Peyer's patch (tissue), 4 donors: ENCODE data around the gene POP4. TPM values are rescaled to one million over a fixed set of nuclear protein-coding genes. Genes with fewer than 3 reads are reported as not detected.

Experiments used
- DNase-seq, 3 donors: peaks; one replicate each; pipeline ENCODE4 v3.0.0-alpha.2; 2017 to 2019
- H3K27ac ChIP-seq, 4 donors: fragments of 200-600 bp; sonication (generic); one replicate each; pipeline ENCODE4 v1.5.1; 2016 to 2019
- H3K27me3 ChIP-seq, 2 donors: fragments of 200-600 bp; sonication (generic); one replicate each; pipeline ENCODE4 v1.5.1; 2019
- H3K36me3 ChIP-seq, 3 donors: fragments of 200-600 bp; sonication (generic); one replicate each; pipeline ENCODE4 v1.5.1; 2016 to 2019
- H3K4me1 ChIP-seq, 4 donors: fragments of 200-600 bp; sonication (generic); one replicate each; pipeline ENCODE4 v1.5.1; 2016 to 2019
- H3K4me3 ChIP-seq, 4 donors: fragments of 200-600 bp; sonication (generic); 1 replicate in 3 of 4; 2 replicates in 1 of 4; pipeline ENCODE4 v1.5.1; 2016 to 2019; ENCODE audit warnings: mild to moderate bottlenecking in 1 of 4
- H3K9me3 ChIP-seq, 4 donors: fragments of 200-600 bp; sonication (generic); one replicate each; pipeline ENCODE4 v1.5.1; 2016 to 2019; ENCODE audit warnings: mild to moderate bottlenecking in 1 of 4
- POLR2A ChIP-seq, 2 donors: fragments of 450-650 bp; IDR thresholded peaks; one replicate each; pipeline ENCODE4 v1.5.1; 2017; ENCODE audit warnings: antibody characterized with exemption in 2 of 2, mild to moderate bottlenecking in 2 of 2, moderate library complexity in 2 of 2
- total RNA-seq, 4 donors: library from RNA; depleted of rRNA; stranded (reverse); fragments of >200 nt; gene quantifications; one replicate each; pipeline ENCODE4 v1.1.0, GENCODE V29; 2016
- TF ChIP-seq, protein P1 (sequence below), 6 experiments: fragments of 450-650 bp in 4 of 6; fragments of 200-600 bp in 2 of 6; sonication (generic) in 1 of 6; IDR thresholded peaks; one replicate each; pipeline ENCODE4 v1.5.1; 2017 to 2019; ENCODE audit warnings: antibody characterized with exemption in 6 of 6, mild to moderate bottlenecking in 3 of 6, moderate library complexity in 1 of 6

The POP4 gene
- total RNA-seq, 4 donors from 2014 or later, result 43.7 to 50.9 (median 49.1) TPM

DNA sequence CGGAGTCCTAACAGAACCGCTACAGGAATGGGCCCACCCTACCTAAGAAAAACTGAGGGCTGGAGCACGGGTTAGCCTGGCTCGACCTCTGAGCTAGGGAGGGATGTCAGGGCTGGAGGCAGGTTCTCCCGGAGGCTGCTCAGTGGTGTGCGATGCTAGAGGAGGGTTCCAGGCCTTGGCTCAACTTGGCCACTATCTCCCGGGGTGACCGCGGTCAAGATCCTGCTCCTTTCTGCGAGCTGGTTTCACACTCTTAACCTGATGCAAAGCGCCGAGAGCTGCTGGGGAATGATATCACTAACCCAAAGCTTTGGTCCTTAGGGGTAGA is 301 bp downstream of the POP4 start:
- no peaks in the 10 kb centered on the region for H3K9me3 ChIP-seq
- H3K4me3 ChIP-seq, result peak overlapping the region; percentile 70 to 89 (median 74)
- peaks cover 0 to 23% (median 0%) of the 10 kb centered on the region in 3 donors for H3K36me3 ChIP-seq
- peak overlapping the region; percentile 90 to 99 (median 98) for H3K27ac ChIP-seq
- H3K27me3 ChIP-seq, result no peaks in the 10 kb centered on the region
- TF ChIP-seq POLR2A (IDR thresholded peaks at IDR 0.05), result no peak
- TF ChIP-seq, protein P1, sequence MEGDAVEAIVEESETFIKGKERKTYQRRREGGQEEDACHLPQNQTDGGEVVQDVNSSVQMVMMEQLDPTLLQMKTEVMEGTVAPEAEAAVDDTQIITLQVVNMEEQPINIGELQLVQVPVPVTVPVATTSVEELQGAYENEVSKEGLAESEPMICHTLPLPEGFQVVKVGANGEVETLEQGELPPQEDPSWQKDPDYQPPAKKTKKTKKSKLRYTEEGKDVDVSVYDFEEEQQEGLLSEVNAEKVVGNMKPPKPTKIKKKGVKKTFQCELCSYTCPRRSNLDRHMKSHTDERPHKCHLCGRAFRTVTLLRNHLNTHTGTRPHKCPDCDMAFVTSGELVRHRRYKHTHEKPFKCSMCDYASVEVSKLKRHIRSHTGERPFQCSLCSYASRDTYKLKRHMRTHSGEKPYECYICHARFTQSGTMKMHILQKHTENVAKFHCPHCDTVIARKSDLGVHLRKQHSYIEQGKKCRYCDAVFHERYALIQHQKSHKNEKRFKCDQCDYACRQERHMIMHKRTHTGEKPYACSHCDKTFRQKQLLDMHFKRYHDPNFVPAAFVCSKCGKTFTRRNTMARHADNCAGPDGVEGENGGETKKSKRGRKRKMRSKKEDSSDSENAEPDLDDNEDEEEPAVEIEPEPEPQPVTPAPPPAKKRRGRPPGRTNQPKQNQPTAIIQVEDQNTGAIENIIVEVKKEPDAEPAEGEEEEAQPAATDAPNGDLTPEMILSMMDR (IDR thresholded peaks at IDR 0.05), result no peak
- peaks cover 0 to 7% (median 2%) of the 10 kb centered on the region in 4 donors for H3K4me1 ChIP-seq
- no peak for DNase-seq

DNA sequence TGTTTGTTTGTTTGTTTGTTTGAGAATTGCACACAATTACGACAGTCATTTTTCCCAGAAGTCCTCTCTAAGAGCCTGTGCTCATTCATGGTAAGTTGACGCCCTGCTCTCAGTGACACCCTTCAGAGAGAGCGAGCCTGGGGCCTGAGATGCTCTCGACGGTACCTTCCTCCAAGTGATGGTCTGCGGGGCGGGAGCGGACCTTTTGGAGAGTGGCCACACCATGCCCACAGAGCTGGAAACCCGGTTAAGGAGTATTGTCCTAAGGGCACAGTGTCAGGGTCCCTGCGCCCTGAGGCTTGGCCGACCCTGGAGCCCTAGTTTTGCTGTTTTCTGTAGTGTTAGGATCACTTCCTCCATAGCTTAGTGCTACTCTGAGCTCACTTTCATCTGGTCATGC is 3.6 kb downstream of the POP4 start:
- Histone ChIP-seq H3K4me3 (no peak overlapping the region), H3K36me3 (peaks cover 0 to 54% (median 0%) of the 10 kb centered on the region in 3 donors), H3K27me3 (no peaks in the 10 kb centered on the region), H3K27ac (no peak overlapping the region), H3K4me1 (peaks cover 0 to 7% (median 2%) of the 10 kb centered on the region in 4 donors), H3K9me3 (no peaks in the 10 kb centered on the region)
- no peak for DNase-seq
- TF ChIP-seq, protein P1 (IDR thresholded peaks at IDR 0.05), result no peak
- no peak for TF ChIP-seq POLR2A (IDR thresholded peaks at IDR 0.05)

- DNase-seq, result no peak
- Histone ChIP-seq H3K9me3 (no peaks in the 10 kb centered on the region), H3K27ac (peak overlapping the region in 1 of 4 donors; percentile 38), H3K4me1 (peaks cover 0 to 7% (median 2%) of the 10 kb centered on the region in 4 donors), H3K4me3 (no peak overlapping the region), H3K36me3 (peaks cover 0 to 60% (median 0%) of the 10 kb centered on the region in 3 donors), H3K27me3 (no peaks in the 10 kb centered on the region)
- TF ChIP-seq, protein P1 (IDR thresholded peaks at IDR 0.05), result no peak
- no peak for TF ChIP-seq POLR2A (IDR thresholded peaks at IDR 0.05)
These were observed 4.1 kb downstream of the POP4 start for GRCh38 chr19:29610213-29610573.

DNA sequence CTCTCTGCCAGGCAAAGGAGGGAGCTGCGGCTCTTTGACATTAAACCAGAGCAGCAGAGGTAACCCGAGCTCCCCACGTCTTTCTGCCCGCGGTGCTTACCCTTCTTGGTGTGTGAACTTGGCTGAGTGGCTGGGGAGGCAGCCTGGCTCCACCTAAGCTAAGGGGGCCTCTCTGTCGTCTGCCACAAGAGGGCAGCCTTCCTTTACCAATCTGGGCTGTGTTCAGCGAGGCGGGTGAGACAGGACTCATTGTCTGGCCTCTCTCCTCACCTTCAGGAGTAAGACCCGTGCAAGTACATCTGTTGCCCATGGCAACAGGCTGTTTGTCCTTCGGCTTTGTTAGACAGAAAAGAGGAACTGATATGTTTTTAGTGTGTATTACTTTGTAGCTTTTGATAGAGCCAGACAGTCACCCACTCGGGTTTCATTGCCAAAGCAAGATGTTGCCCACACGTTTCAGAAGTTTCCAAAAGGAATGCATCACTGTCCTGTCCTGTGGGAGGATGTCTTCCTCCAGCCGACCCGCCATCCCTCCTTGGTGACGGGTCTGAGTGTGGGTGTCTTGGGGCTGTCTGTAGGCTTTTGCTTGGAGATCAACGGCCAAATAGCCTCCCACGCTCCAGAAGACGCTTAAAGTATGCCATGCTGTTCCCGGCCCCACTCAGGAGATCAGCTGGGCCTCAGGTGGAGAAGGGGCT is 4.6 kb downstream of the POP4 start:
- Histone ChIP-seq H3K27ac (peak overlapping the region in 1 of 4 donors; percentile 52), H3K36me3 (peaks cover 0 to 65% (median 0%) of the 10 kb centered on the region in 3 donors), H3K27me3 (no peaks in the 10 kb centered on the region), H3K4me3 (no peak overlapping the region), H3K4me1 (peaks cover 0 to 7% (median 2%) of the 10 kb centered on the region in 4 donors), H3K9me3 (no peaks in the 10 kb centered on the region)
- peak; percentile 76 to 94 (median 91) for DNase-seq
- no peak for TF ChIP-seq POLR2A (IDR thresholded peaks at IDR 0.05)
- TF ChIP-seq, protein P1 (IDR thresholded peaks at IDR 0.05), result peak; percentile 76 to 87 (median 83)

GRCh38 chr19:29612121-29612520 is 6.0 kb downstream of the POP4 start:
- H3K4me3 ChIP-seq, result no peak overlapping the region
- no peak overlapping the region for H3K27ac ChIP-seq
- H3K9me3 ChIP-seq, result no peaks in the 10 kb centered on the region
- no peak for TF ChIP-seq POLR2A (IDR thresholded peaks at IDR 0.05)
- TF ChIP-seq, protein P1 (IDR thresholded peaks at IDR 0.05), result no peak
- H3K36me3 ChIP-seq, result peaks cover 0 to 77% (median 0%) of the 10 kb centered on the region in 3 donors
- DNase-seq, result no peak
- no peaks in the 10 kb centered on the region for H3K27me3 ChIP-seq
- H3K4me1 ChIP-seq, result peaks cover 0 to 5% (median 1%) of the 10 kb centered on the region in 4 donors
